SK-N-MC (cell line): ENCODE data around the gene WDR7.

ENCODE experiments used
- EZH2 ChIP-seq: fragments of 200-600 bp; sonication (generic); IDR thresholded peaks from one replicate; pipeline ENCODE4 v1.6.1; 2017; ENCODE audit warnings: antibody characterized with exemption
- FOXP2 ChIP-seq: optimal IDR thresholded peaks from 2 replicates; pipeline ENCODE3; 2011; ENCODE audit warnings: mild to moderate bottlenecking, moderate library complexity; ENCODE audit not compliant: insufficient read depth; ENCODE audit errors: extremely low read length, control extremely low read depth
- POLR2AphosphoS5 ChIP-seq: IDR thresholded peaks from 2 replicates; pipeline ENCODE4 v1.6.1; 2012; ENCODE audit warnings: mild to moderate bottlenecking, low read depth, low read length, borderline replicate concordance

DNA sequence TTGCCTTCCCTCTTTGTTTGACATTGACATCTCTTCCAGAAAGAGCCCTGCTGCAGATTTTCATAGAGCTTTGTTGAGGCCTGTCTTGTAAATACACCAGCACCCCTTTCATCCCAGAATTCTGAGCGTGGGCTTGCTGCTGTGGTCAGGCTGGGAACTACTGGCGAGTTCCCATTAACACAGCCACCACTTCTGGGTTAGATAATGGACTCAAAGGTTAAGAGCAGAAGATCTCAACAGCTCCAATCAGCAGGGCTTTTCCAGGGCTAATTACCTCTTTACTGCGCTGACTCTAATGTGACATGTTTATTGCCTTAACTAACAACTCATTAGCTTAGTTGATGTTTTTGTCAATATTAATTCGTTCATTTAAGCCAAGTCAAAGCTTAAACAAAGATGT lies 259.8 kb downstream of the WDR7 start:
- no peak for TF ChIP-seq EZH2
- no peak for TF ChIP-seq POLR2AphosphoS5
- TF ChIP-seq FOXP2: no peak
